H1 (cell line): ENCODE data around the gene TIE1. TPM values are rescaled to one million over a fixed set of nuclear protein-coding genes. Genes with fewer than 3 reads are reported as not detected.

Experiments
- CEBPB ChIP-seq: IDR thresholded peaks from 2 replicates; pipeline ENCODE4 v1.6.1; 2012; ENCODE audit warnings: low read depth, low read length
- GABPA ChIP-seq: IDR thresholded peaks from 2 replicates; pipeline ENCODE4 v1.6.1; 2011; ENCODE audit warnings: mild to moderate bottlenecking, low read length, moderate library complexity, borderline replicate concordance; ENCODE audit not compliant: insufficient read depth
- NRF1 ChIP-seq: IDR thresholded peaks from 2 replicates; pipeline ENCODE4 v1.6.1; 2011; ENCODE audit warnings: mild to moderate bottlenecking, low read depth, low read length, improper control_type of control experiment
- POU5F1 ChIP-seq: IDR thresholded peaks from 2 replicates; pipeline ENCODE4 v1.6.1; 2011; ENCODE audit warnings: low read depth, mild to moderate bottlenecking, low read length, moderate library complexity
- RXRA ChIP-seq: IDR thresholded peaks from 2 replicates; pipeline ENCODE4 v1.6.1; 2011; ENCODE audit warnings: low read depth, mild to moderate bottlenecking, low read length, moderate library complexity; ENCODE audit not compliant: insufficient read depth
- SP1 ChIP-seq: IDR thresholded peaks from 2 replicates; pipeline ENCODE4 v1.6.1; 2011; ENCODE audit warnings: low read depth, low read length
- TBP ChIP-seq: IDR thresholded peaks from 2 replicates; pipeline ENCODE4 v1.6.1; 2011; ENCODE audit warnings: low read depth, low read length, improper control_type of control experiment
- TCF12 ChIP-seq: IDR thresholded peaks from 2 replicates; pipeline ENCODE4 v1.6.1; 2011; ENCODE audit warnings: low read depth, mild to moderate bottlenecking, low read length
- polyA plus RNA-seq, 7 experiments: library from polyadenylated mRNA; depleted of rRNA in 3 of 7; stranded (reverse) in 5 of 7; unstranded in 2 of 7; fragments of >200 nt in 5 of 7; fragments of 200-250 nt in 2 of 7; gene quantifications; 1 replicate in 5 of 7; 2 replicates in 1 of 7; 4 replicates in 1 of 7; pipeline versions ENCODE4 v1.2.1 to v1.2.3, GENCODE V29; 2011 to 2013; ENCODE audit warnings: missing spikeins in 2 of 7, mixed read lengths in 2 of 7
- total RNA-seq: library from RNA; stranded (reverse); fragmentation: NEBNext Ultra II Directional; extraction: Animal tissue kit (Norgen Biotek cat#: 25700); gene quantifications from 2 replicates; pipeline ENCODE4 v1.2.1, GENCODE V29; 2021
- TF ChIP-seq, protein P1 (sequence below): fragments of 300-600 bp; sonication (generic); IDR thresholded peaks from 2 replicates; pipeline ENCODE4 v1.7.1; 2012; ENCODE audit warnings: low read length, moderate library complexity, mild to moderate bottlenecking, inconsistent platforms; ENCODE audit not compliant: insufficient replicate concordance
- TF ChIP-seq, protein P2 (sequence below): IDR thresholded peaks from 2 replicates; pipeline ENCODE4 v1.6.1; 2011; ENCODE audit warnings: low read depth, mild to moderate bottlenecking, low read length; ENCODE audit not compliant: insufficient read depth

TIE1 gene
- total and polyA plus RNA-seq, 2 of the 8 experiments (the other 6 are each of a cell fraction or from before 2014, with no cell fraction given), result 0.74 to 2.2 TPM

DNA sequence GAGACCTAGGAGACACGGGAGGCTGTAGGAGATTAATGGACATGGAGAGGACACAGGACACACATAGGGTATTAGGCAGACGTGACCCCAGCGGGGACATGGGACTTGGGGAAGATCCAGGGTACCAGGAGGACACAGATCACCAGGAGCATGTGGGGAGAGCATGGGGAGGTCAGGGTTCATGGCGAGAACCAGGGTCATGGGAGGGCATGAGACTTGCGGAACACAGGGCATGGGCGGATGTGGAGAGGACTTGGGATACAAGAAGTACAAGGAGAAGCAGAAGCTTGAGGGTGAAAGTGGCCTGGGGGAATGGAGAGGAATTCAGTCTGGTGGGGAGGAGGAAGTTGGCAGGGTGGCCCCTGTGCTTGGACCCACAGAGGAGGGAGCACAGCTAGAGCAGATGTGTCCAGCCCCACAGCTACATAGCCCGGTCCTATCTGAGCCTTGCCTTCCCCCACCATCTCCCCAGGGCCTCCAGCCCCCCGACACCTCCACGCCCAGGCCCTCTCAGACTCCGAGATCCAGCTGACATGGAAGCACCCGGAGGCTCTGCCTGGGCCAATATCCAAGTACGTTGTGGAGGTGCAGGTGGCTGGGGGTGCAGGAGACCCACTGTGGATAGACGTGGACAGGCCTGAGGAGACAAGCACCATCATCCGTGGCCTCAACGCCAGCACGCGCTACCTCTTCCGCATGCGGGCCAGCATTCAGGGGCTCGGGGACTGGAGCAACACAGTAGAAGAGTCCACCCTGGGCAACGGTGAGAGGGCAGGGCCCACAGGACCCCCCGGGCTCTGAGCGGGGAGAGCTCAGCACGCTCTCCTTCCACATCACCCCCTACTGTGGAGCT, 12.1 kb downstream of the TIE1 start (continued):
- TF ChIP-seq, protein P1, sequence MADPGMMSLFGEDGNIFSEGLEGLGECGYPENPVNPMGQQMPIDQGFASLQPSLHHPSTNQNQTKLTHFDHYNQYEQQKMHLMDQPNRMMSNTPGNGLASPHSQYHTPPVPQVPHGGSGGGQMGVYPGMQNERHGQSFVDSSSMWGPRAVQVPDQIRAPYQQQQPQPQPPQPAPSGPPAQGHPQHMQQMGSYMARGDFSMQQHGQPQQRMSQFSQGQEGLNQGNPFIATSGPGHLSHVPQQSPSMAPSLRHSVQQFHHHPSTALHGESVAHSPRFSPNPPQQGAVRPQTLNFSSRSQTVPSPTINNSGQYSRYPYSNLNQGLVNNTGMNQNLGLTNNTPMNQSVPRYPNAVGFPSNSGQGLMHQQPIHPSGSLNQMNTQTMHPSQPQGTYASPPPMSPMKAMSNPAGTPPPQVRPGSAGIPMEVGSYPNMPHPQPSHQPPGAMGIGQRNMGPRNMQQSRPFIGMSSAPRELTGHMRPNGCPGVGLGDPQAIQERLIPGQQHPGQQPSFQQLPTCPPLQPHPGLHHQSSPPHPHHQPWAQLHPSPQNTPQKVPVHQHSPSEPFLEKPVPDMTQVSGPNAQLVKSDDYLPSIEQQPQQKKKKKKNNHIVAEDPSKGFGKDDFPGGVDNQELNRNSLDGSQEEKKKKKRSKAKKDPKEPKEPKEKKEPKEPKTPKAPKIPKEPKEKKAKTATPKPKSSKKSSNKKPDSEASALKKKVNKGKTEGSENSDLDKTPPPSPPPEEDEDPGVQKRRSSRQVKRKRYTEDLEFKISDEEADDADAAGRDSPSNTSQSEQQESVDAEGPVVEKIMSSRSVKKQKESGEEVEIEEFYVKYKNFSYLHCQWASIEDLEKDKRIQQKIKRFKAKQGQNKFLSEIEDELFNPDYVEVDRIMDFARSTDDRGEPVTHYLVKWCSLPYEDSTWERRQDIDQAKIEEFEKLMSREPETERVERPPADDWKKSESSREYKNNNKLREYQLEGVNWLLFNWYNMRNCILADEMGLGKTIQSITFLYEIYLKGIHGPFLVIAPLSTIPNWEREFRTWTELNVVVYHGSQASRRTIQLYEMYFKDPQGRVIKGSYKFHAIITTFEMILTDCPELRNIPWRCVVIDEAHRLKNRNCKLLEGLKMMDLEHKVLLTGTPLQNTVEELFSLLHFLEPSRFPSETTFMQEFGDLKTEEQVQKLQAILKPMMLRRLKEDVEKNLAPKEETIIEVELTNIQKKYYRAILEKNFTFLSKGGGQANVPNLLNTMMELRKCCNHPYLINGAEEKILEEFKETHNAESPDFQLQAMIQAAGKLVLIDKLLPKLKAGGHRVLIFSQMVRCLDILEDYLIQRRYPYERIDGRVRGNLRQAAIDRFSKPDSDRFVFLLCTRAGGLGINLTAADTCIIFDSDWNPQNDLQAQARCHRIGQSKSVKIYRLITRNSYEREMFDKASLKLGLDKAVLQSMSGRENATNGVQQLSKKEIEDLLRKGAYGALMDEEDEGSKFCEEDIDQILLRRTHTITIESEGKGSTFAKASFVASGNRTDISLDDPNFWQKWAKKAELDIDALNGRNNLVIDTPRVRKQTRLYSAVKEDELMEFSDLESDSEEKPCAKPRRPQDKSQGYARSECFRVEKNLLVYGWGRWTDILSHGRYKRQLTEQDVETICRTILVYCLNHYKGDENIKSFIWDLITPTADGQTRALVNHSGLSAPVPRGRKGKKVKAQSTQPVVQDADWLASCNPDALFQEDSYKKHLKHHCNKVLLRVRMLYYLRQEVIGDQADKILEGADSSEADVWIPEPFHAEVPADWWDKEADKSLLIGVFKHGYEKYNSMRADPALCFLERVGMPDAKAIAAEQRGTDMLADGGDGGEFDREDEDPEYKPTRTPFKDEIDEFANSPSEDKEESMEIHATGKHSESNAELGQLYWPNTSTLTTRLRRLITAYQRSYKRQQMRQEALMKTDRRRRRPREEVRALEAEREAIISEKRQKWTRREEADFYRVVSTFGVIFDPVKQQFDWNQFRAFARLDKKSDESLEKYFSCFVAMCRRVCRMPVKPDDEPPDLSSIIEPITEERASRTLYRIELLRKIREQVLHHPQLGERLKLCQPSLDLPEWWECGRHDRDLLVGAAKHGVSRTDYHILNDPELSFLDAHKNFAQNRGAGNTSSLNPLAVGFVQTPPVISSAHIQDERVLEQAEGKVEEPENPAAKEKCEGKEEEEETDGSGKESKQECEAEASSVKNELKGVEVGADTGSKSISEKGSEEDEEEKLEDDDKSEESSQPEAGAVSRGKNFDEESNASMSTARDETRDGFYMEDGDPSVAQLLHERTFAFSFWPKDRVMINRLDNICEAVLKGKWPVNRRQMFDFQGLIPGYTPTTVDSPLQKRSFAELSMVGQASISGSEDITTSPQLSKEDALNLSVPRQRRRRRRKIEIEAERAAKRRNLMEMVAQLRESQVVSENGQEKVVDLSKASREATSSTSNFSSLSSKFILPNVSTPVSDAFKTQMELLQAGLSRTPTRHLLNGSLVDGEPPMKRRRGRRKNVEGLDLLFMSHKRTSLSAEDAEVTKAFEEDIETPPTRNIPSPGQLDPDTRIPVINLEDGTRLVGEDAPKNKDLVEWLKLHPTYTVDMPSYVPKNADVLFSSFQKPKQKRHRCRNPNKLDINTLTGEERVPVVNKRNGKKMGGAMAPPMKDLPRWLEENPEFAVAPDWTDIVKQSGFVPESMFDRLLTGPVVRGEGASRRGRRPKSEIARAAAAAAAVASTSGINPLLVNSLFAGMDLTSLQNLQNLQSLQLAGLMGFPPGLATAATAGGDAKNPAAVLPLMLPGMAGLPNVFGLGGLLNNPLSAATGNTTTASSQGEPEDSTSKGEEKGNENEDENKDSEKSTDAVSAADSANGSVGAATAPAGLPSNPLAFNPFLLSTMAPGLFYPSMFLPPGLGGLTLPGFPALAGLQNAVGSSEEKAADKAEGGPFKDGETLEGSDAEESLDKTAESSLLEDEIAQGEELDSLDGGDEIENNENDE, result no peak
- TF ChIP-seq SP1 (no peak), TCF12 (no peak), NRF1 (no peak), POU5F1 (no peak), GABPA (no peak), RXRA (no peak), CEBPB (no peak), TBP (no peak)
- TF ChIP-seq, protein P2, sequence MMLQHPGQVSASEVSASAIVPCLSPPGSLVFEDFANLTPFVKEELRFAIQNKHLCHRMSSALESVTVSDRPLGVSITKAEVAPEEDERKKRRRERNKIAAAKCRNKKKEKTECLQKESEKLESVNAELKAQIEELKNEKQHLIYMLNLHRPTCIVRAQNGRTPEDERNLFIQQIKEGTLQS, result no peak
